NOMO-1 (cell line): Measurements from ENCODE around the gene LSR.

Source experiments
- DNase-seq, 2 experiments: peaks; one replicate each; lab custom pipeline; 2025; ENCODE audit not compliant: unreplicated experiment in 2 of 2; lab: John Stamatoyannopoulos, UW

LSR gene

GRCh38 chr19:35314031-35314430 lies 65.2 kb downstream of the LSR start:
- no peak for DNase-seq

GRCh38 chr19:35314858-35315470 lies 66.2 kb downstream of the LSR start:
- DNase-seq = no peak

GRCh38 chr19:35315883-35316282 lies 67.1 kb downstream of the LSR start:
- DNase-seq = no peak

GRCh38 chr19:35316560-35316959 lies 67.8 kb downstream of the LSR start:
- DNase-seq = no peak
